Stimulated activated CD4-positive, alpha-beta T cell treated with anti-CD3 and anti-CD28 coated beads, Interleukin-2, amount 100 ng/mL, for 24 hours (primary cell): ENCODE measurements around the gene TPSB2.

ENCODE experiments used
- DNase-seq, 2 donors: peaks; one replicate each; pipeline ENCODE4 v3.0.0-alpha.2; 2020

Gene TPSB2

DNA sequence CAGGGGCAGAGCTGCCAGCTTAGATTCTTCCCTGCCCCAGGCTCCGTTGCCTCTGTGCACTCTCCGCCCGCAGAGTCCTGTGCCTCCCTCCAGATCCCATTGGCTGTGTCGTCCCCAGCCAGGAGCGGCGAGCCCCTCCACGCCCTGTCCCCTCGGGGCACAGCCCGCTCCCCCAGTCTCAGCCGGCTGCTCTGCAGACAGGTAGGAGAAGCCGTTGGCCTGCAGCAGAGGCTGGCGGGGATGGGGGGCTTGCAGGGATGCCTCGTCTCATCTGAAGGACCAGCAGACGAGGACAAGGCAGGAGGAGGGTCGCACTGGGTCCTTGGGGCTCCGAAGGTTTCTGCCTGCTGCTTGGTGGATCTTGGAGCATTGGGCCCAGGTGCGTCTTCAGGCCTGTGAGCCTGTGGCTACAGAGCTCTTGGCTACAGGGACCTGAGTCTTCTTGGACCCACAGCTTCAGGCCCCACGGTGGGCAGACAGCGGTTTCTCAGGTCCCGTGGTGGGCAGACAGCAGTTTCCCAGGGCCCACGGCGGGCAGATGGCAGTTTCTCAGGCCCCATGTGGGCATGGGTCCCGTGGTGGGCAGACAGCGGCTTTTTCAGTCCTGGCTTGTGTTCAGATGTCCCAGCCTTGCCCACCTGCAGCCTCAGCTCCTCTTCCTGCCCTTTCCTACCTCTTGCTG, 10.9 kb downstream of the TPSB2 start:
- DNase-seq: no peak

DNA sequence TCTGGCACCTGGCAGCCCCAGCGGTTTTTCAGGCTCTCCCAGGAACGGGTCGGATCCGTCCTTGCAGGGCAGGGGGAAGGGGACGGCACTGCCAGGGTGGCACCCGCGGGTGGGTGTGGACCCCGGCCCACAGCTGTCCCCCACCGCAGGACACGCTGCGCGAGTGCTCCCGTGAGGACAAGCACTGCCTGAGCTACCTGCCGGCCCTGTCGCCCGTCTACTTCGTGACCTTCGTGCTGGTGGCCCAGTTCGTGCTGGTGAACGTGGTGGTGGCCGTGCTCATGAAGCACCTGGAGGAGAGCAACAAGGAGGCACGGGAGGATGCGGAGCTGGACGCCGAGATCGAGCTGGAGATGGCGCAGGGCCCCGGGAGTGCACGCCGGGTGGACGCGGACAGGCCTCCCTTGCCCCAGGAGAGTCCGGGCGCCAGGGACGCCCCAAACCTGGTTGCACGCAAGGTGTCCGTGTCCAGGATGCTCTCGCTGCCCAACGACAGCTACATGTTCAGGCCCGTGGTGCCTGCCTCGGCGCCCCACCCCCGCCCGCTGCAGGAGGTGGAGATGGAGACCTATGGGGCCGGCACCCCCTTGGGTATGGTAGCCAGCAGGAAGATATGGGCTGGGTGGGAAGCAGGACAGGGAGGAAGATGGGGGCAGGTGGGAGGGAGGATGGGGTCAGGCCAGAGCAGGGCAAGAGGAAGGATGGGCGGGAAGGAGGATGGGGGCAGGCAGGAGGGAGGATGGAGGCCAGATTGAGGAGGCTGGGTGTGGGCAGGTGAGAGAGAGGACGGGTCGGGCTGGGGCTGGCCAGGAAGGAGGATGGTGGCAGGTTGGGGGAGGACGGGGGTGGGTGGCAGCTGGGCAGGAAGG, 11.7 kb downstream of the TPSB2 start:
- no peak for DNase-seq

- no peak for DNase-seq
Measured at GRCh38 chr16:1217526-1217925, 12.5 kb downstream of the TPSB2 start.

- no peak for DNase-seq
Measured at GRCh38 chr16:1216681-1217400, 13.1 kb downstream of the TPSB2 start.

DNA sequence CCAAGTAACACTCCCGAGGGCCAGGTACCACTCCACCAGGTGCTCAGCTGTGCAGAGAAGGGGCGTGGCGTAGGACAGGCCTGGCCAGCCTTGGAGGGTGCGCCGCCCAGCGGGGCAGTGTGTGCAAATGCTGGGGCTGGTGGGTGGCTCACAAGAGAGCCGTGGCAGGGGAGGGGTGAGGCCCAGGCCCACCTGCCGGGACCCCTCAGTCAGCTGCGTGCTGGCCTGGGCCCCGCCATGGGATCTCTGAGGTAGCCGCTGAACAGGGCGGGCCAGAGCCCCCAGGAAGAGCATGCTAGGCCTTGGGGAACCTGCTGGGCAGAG, 13.7 kb downstream of the TPSB2 start:
- DNase-seq: no peak

DNA sequence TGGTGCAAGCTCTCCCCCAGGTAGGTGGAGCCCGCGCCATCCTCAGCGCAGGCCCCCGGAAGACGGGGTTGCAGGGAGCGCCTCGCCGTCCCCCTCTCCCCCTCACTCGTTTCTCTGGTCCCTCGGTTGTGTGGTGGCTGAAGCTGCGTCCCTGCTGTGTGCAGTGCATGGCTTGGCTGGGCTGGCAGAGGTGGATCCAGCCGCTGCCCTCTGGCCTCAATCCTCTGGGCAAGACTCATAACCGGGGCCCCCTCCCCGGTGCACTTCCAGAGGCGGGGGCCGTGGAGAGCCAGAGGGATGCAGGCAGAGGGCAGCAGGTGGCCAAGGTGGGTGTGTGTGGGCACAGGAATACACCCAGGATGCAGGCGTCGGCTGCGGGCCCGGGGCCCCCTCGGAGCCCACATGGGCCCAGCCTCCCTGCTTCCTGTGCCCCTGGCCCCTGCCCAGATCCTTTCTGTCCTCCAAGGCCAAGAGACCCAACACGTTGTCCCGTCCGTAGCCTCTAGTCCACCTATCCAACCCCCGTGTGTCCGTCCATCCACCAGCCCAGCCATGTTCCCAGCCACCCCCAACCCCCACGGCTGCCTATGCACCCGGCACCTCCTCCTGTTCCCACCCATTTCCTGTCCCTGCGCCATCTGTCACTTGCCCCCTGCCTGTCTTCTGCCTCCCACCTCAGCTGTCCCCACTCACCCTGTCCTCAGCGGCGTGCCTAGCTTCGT, 14.2 kb downstream of the TPSB2 start:
- no peak for DNase-seq

- no peak for DNase-seq
Measured at GRCh38 chr16:1214719-1215118, 15.3 kb downstream of the TPSB2 start.

DNA sequence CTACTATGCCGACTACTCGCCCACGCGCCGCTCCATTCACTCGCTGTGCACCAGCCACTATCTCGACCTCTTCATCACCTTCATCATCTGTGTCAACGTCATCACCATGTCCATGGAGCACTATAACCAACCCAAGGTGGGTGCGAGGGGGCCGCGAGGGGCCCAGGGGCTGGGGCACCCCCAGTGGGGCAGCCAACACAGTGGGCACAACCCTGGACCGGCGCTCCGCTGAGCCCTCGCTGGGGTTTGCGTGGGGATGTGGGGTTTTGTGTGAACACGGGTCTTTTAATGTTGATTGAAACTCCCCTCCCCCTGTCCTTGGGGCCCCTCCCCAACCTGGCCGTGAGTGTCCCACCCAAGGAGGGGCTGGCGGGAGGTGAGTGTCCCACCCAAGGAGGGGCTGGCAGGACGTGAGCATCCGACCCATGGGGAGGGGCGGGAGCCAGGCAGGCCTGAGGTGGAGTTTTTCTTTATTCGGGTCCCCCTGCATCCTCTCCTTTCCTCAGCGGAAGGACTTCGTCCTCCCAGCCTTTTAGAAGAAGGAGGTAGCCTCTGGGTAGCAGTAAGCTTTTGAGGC, 16.1 kb downstream of the TPSB2 start:
- no peak for DNase-seq

- DNase-seq: no peak
Measured at GRCh38 chr16:1213231-1213630, 16.8 kb downstream of the TPSB2 start.

DNA sequence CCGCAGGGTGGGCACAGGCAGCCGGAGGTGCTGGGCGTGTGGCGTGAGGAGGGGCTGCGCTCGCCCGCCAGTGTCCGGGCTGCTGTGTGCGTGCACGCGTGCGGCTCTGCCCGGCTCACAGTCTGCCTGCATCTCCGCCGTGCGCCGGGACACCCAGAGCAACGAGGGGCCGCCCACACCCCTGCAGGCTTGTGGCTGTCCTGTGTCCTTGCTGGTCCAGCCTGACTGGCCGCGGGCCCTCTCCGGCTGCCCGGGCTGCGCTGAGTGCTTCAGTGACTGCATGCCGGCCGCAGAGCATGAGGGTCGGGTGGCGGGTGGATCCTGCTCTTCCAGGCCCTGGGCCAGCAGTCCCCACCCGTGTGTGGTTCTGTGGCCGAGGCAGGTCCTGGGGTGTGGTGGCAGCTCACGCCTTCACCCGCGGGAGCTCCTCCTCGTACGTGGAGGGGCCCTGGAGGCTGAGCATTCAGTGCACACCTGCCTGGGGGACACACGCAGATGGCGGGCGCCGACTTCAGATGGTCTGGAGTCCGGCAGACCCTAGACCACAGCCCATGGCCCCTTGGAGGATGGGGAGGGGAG, 17.3 kb downstream of the TPSB2 start:
- DNase-seq: no peak

- no peak for DNase-seq
Measured at GRCh38 chr16:1211451-1212268, 18.3 kb downstream of the TPSB2 start.

GRCh38 chr16:1210461-1210860, 19.5 kb downstream of the TPSB2 start:
- no peak for DNase-seq

DNA sequence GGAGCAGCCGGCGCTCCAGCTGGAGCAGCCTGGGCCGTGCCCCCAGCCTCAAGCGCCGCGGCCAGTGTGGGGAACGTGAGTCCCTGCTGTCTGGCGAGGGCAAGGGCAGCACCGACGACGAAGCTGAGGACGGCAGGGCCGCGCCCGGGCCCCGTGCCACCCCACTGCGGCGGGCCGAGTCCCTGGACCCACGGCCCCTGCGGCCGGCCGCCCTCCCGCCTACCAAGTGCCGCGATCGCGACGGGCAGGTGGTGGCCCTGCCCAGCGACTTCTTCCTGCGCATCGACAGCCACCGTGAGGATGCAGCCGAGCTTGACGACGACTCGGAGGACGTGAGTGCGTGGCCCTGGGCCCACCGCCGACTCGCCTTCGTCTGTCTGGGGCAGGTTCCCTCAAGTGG, 20.9 kb downstream of the TPSB2 start:
- no peak for DNase-seq

GRCh38 chr16:1208239-1208830, 21.6 kb downstream of the TPSB2 start:
- DNase-seq: no peak

DNA sequence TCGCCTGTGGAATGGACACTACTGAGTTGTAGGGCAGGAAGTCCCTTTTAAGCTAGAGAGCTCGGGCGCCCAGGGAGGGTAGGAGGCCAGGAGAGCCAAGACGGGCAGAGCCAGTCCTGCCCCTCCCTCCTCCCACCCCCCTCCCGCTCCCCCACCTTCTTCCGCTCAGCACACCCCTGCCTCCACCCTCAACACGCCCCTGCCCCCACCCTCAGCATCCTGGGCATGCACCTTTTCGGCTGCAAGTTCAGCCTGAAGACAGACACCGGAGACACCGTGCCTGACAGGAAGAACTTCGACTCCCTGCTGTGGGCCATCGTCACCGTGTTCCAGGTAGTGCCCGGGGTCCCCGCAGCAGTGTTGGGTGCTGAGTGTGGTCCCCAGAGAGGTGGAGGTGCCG, 23.2 kb downstream of the TPSB2 start:
- no peak for DNase-seq

DNA sequence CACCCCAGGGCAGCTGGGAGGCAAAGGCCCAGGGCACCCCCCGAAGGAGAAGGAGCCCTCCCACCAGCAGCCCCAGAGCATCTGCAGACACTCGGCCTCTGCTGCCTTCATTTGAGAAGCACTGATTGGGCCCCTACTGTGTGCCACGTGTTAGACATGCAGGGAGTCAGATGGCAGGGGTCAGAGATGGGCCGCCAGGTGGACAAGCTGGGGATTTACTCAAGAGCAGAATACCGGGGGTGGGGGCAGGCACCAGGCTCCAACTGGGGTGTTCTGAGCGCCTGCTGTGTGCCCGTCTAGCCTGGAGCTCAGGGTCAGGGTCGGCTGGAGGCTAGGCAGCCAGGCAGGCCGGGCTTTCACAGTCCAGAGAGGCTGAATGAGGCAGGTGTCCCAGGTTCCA, 23.7 kb downstream of the TPSB2 start:
- DNase-seq: no peak

- DNase-seq: no peak
Measured at GRCh38 chr16:1204933-1205332, 25.1 kb downstream of the TPSB2 start.

DNA sequence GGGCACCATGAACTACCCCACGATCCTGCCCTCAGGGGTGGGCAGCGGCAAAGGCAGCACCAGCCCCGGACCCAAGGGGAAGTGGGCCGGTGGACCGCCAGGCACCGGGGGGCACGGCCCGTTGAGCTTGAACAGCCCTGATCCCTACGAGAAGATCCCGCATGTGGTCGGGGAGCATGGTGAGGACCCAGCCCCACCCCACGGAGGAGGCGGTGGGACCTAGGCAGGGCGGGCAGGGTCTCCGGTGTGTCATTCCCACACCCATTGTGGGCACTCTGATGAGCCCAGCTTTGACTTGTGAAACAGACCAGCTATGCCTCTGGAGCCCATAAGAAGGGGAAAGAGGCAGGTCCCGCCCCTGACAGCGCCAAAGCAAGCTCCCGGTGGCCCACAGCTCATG, 27.7 kb downstream of the TPSB2 start:
- no peak for DNase-seq

DNA sequence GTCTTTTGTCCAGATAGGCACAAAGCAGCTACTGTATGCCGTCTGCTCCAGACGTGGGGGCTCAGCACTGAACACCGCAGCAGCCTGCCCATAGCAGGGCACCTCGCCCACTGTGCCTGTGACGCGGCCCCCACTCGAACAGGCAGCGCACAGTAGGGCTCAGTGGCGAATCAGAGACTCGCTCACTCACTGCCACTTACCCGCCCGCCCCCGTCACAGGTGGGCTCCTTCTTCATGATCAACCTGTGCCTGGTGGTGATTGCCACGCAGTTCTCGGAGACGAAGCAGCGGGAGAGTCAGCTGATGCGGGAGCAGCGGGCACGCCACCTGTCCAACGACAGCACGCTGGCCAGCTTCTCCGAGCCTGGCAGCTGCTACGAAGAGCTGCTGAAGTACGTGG, 28.5 kb downstream of the TPSB2 start:
- no peak for DNase-seq

- DNase-seq: no peak
Measured at GRCh38 chr16:1200014-1200627, 29.9 kb downstream of the TPSB2 start.
